HG02798 (cell line): Measurements from ENCODE around the gene ZNF140.

ENCODE experiments used
- ATAC-seq: cut with Tn5 transposase; IDR thresholded peaks from one replicate; pipeline ENCODE4 v1.9.1; 2021; ENCODE audit warnings: mild to moderate bottlenecking; ENCODE audit not compliant: unreplicated experiment, poor library complexity

ZNF140 gene

GRCh38 chr12:133129368-133130037 is 48.8 kb downstream of the ZNF140 start:
- ATAC-seq: no peak

- ATAC-seq: peak; percentile 93
These were observed 49.5 kb downstream of the ZNF140 start, which contains the start of the genes ZNF10 and ZNF891 for GRCh38 chr12:133130038-133130807. TSS of gene ZNF10 (plus strand) at chr12:133130627. CDS start at chr12:133144493, 13,866 bp downstream. TSS of gene ZNF891 (minus strand) at chr12:133130274. CDS start at chr12:133121918, 8,356 bp downstream.

GRCh38 chr12:133130808-133131128 is 50.0 kb downstream of the ZNF140 start:
- ATAC-seq: no peak

GRCh38 chr12:133135747-133136146 is 55.0 kb downstream of the ZNF140 start:
- ATAC-seq: no peak

- no peak for ATAC-seq
These were observed 65.3 kb downstream of the ZNF140 start for GRCh38 chr12:133145981-133146380.

- no peak for ATAC-seq
These were observed 75.5 kb downstream of the ZNF140 start for GRCh38 chr12:133156125-133156690.
